ENCODE data around the gene PIGA.

Gene PIGA

DNA sequence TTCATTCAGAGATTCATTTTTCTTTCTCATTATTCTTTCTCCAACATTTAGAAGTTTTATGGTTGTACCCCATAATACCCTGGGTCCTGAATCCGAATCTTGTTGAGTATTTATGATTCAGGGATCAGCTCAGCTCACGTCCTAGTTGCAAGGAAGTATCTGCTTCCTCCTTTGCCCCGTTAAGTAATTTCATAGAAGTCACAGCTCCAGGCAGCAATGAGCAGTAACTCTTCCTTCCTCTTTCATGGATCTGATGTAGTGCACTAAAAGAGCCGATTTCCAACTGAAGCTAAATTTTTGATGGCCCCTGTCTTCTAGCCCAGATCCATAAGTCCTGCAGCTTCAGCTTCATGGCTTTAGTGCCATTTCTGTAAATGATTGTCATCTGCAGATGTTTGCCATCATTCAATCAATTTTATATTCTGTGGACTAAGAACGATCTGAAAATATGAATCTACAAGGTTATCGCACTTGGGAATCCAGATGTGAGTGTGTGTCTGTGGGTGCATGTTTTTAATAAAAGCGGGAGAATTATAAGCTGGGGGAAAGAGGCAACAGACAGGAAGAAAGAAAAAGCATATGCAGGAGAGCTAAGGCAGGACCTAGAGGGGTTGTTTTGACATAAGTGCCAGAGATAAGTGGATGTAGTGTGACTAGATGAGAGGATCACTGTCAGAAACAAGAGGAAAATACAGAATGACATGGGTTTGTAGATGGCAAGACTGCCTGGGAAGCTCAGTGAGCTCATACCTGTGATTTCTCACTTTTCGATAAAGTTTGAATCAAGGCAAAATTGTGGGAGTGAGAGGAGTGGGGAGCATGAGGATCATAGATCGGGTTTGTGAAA lies 31.4 kb upstream of the PIGA start:
- H3K27ac Mint-ChIP-seq = no peak overlapping the region
- no peaks in the 10 kb centered on the region for H3K27me3 Mint-ChIP-seq (ENCODE audit: low read depth)
- H3K4me3 Mint-ChIP-seq = no peak overlapping the region
- TF ChIP-seq, protein P1, sequence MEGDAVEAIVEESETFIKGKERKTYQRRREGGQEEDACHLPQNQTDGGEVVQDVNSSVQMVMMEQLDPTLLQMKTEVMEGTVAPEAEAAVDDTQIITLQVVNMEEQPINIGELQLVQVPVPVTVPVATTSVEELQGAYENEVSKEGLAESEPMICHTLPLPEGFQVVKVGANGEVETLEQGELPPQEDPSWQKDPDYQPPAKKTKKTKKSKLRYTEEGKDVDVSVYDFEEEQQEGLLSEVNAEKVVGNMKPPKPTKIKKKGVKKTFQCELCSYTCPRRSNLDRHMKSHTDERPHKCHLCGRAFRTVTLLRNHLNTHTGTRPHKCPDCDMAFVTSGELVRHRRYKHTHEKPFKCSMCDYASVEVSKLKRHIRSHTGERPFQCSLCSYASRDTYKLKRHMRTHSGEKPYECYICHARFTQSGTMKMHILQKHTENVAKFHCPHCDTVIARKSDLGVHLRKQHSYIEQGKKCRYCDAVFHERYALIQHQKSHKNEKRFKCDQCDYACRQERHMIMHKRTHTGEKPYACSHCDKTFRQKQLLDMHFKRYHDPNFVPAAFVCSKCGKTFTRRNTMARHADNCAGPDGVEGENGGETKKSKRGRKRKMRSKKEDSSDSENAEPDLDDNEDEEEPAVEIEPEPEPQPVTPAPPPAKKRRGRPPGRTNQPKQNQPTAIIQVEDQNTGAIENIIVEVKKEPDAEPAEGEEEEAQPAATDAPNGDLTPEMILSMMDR (IDR thresholded peaks at IDR 0.05; ENCODE audit: unreplicated experiment in 3 of 3) = no peak
- no peaks in the 10 kb centered on the region for H3K36me3 Mint-ChIP-seq (ENCODE audit: low read depth)
- no peaks in the 10 kb centered on the region for H3K9me3 Mint-ChIP-seq
- no peaks in the 10 kb centered on the region for H3K4me1 Mint-ChIP-seq

DNA sequence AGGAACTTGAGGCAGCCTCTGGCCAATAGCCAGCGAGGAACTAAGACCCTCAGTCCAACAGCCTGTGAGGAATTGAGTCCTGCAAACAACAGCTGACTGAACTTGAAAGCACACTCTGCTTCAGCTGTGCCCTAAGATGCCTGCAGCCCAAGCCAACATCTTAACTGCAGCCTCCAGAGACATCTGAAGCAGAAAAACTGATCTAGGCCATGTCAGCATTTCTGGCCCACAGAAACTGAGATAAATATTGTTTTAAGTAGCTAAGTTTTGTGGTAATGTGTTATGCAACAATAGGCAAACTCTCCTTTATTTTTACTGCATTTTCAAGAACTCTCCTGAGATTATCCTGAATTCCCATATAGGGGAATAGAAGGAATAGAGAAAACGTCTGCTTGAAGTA lies 24.4 kb upstream of the PIGA start:
- no peaks in the 10 kb centered on the region for H3K27me3 Mint-ChIP-seq (ENCODE audit: low read depth)
- no peaks in the 10 kb centered on the region for H3K4me1 Mint-ChIP-seq
- no peak overlapping the region for H3K4me3 Mint-ChIP-seq
- no peaks in the 10 kb centered on the region for H3K9me3 Mint-ChIP-seq
- no peak overlapping the region for H3K27ac Mint-ChIP-seq
- TF ChIP-seq, protein P1 (IDR thresholded peaks at IDR 0.05; ENCODE audit: unreplicated experiment in 3 of 3) = no peak
- H3K36me3 Mint-ChIP-seq (ENCODE audit: low read depth) = peaks cover 8% of the 10 kb centered on the region

DNA sequence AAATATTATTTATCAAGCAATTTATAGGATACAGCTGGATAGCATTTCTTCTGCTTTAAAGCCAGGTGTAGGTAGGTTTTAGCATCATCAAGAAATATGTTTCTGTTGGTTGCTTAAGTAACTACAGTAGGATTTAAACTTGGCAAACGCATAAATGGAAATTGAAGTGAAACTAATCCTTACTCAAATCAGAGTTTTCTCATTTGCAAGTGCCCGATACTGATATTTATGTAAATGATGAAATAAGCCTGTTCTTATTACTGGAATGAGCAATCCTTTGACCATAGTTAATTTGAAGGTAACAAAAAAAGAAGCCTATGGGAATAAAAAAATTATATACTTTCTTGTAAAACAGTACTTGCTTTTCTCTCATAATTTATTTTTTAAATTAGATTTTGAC lies 23.2 kb upstream of the PIGA start:
- H3K9me3 Mint-ChIP-seq = no peaks in the 10 kb centered on the region
- H3K4me3 Mint-ChIP-seq = no peak overlapping the region
- no peaks in the 10 kb centered on the region for H3K4me1 Mint-ChIP-seq
- H3K36me3 Mint-ChIP-seq (ENCODE audit: low read depth) = peaks cover 8% of the 10 kb centered on the region
- H3K27me3 Mint-ChIP-seq (ENCODE audit: low read depth) = no peaks in the 10 kb centered on the region
- H3K27ac Mint-ChIP-seq = no peak overlapping the region
- TF ChIP-seq, protein P1 (IDR thresholded peaks at IDR 0.05; ENCODE audit: unreplicated experiment in 3 of 3) = no peak

DNA sequence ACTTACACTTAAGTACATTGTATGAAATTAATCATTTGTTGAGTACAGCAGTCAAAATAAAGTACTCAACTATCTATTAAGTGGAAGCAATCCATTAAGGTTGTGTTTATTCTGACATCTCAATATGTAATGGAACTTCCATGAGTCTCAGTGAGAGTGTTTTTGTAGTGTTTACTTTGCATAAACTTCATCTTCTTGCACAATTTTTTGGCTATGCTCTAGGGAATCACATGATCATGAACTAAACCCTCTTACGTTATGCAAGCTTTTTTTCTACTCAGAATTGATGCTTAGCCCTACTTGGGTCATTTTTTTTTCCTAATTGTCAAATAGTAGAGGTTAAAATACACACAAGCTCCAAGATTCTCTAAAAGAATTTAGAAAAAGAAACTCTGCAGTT lies 21.1 kb upstream of the PIGA start:
- Mint-ChIP-seq H3K27me3 (ENCODE audit: low read depth) (no peaks in the 10 kb centered on the region), H3K4me3 (no peak overlapping the region), H3K27ac (no peak overlapping the region), H3K36me3 (ENCODE audit: low read depth) (peaks cover 8% of the 10 kb centered on the region), H3K4me1 (no peaks in the 10 kb centered on the region), H3K9me3 (no peaks in the 10 kb centered on the region)
- TF ChIP-seq, protein P1 (IDR thresholded peaks at IDR 0.05; ENCODE audit: unreplicated experiment in 3 of 3) = no peak

DNA sequence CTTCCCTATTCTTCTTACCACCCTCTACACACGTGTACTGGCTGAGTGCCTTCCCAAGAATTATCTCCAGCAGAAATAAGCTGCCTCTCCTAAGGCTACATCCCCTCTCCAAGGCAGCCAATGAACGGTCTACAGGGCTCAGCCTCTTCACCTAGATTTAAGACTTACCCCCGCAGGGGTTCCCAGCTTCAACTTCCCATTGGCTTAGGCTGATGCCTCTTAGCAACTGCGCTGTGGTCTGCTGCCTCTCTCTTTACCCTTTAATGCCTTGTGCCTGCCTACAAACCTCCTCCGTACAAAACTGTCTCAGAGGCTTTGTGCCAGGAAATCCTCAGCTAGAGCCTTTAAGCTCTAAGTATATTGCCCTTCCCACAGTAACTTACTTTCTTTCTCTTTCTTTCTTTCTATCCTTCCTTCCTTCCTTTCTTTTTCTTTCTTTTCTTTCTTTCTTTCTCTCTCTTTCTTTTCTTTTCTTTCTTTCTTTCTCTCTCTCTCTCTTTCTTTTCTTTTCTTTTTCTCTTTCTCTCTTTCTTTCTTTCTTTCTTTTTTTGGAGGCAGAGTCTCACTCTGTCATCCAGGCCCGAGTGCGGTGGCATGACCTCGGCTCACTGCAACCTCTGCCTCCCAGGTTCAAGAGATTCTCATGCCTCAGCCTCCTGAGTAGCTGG lies 15.1 kb upstream of the PIGA start:
- Mint-ChIP-seq H3K36me3 (ENCODE audit: low read depth) (peaks cover 3% of the 10 kb centered on the region), H3K9me3 (no peaks in the 10 kb centered on the region), H3K4me3 (no peak overlapping the region), H3K27ac (peak overlapping the region in 1 of 3 experiments; percentile 23), H3K4me1 (peaks cover 16% of the 10 kb centered on the region), H3K27me3 (ENCODE audit: low read depth) (no peaks in the 10 kb centered on the region)
- TF ChIP-seq, protein P1 (IDR thresholded peaks at IDR 0.05; ENCODE audit: unreplicated experiment in 3 of 3) = no peak
